ENCODE data around the gene ZNRF3.
"Not testable (repeated sequence)": the region's sequence is repeated elsewhere in the genome, so short reads cannot be mapped to it uniquely, and the experiment has no call there.

ZNRF3 gene

GRCh38 chr22:28885939-28886338 lies 2.6 kb downstream of the ZNRF3 start:
- no peak for DNase-seq

- not testable (repeated sequence) for DNase-seq
Measured at GRCh38 chr22:28886679-28887078, 3.3 kb downstream of the ZNRF3 start.

GRCh38 chr22:28887725-28888459 lies 4.5 kb downstream of the ZNRF3 start:
- no peak for DNase-seq

- no peak for DNase-seq
Measured at GRCh38 chr22:28889478-28890024, 6.2 kb downstream of the ZNRF3 start.

- DNase-seq, result no peak
Measured at GRCh38 chr22:28891156-28891733, 7.9 kb downstream of the ZNRF3 start.

GRCh38 chr22:28892175-28892731 lies 8.9 kb downstream of the ZNRF3 start:
- DNase-seq, result no peak

- DNase-seq, result no peak
Measured at GRCh38 chr22:28893810-28894209, 10.4 kb downstream of the ZNRF3 start.

- no peak for DNase-seq
Measured at GRCh38 chr22:28894334-28894733, 11.0 kb downstream of the ZNRF3 start.

GRCh38 chr22:28894807-28895206 lies 11.4 kb downstream of the ZNRF3 start:
- no peak for DNase-seq

- no peak for DNase-seq
Measured at GRCh38 chr22:28896611-28897010, 13.2 kb downstream of the ZNRF3 start.

GRCh38 chr22:28898233-28898629 lies 14.9 kb downstream of the ZNRF3 start:
- no peak for DNase-seq

GRCh38 chr22:28899199-28899853 lies 16.0 kb downstream of the ZNRF3 start:
- no peak for DNase-seq

GRCh38 chr22:28900379-28900925 lies 17.1 kb downstream of the ZNRF3 start:
- DNase-seq, result no peak

GRCh38 chr22:28902490-28902889 lies 19.1 kb downstream of the ZNRF3 start:
- no peak for DNase-seq

GRCh38 chr22:28903080-28903479 lies 19.7 kb downstream of the ZNRF3 start:
- no peak for DNase-seq

- no peak for DNase-seq
Measured at GRCh38 chr22:28903729-28904128, 20.4 kb downstream of the ZNRF3 start.

GRCh38 chr22:28904211-28904896 lies 21.0 kb downstream of the ZNRF3 start:
- no peak for DNase-seq

GRCh38 chr22:28905256-28905832 lies 22.0 kb downstream of the ZNRF3 start:
- DNase-seq, result no peak

- no peak for DNase-seq
Measured at GRCh38 chr22:28906312-28906711, 22.9 kb downstream of the ZNRF3 start.

- no peak for DNase-seq
Measured at GRCh38 chr22:28907311-28908008, 24.1 kb downstream of the ZNRF3 start.

- DNase-seq, result not testable (repeated sequence)
Measured at GRCh38 chr22:28908810-28909209, 25.4 kb downstream of the ZNRF3 start.

GRCh38 chr22:28909375-28909774 lies 26.0 kb downstream of the ZNRF3 start:
- DNase-seq, result no peak

Data from NCI-H526 treated with DMSO at 0.1 percent for 48 hours (cell line).